GM06990 (cell line): ENCODE data around the gene NSUN4.

Experiments
- DNase-seq: peaks from one replicate; pipeline ENCODE4 v3.0.0-alpha.2; 2011; ENCODE audit not compliant: insufficient read length; ENCODE audit errors: extremely low read depth
- H3K27me3 ChIP-seq: replicated peaks from 2 replicates; pipeline ENCODE4 v1.6.0; 2011; ENCODE audit warnings: low read length; ENCODE audit not compliant: control insufficient read depth, insufficient read depth
- H3K36me3 ChIP-seq: 2 replicates; pipeline ENCODE4 v1.5.1; 2011; ENCODE audit warnings: low read length; ENCODE audit not compliant: control insufficient read depth, insufficient read depth
- H3K4me3 ChIP-seq: replicated peaks from 2 replicates; pipeline ENCODE4 v1.5.1; 2011; ENCODE audit warnings: low read depth, mild to moderate bottlenecking, control low read depth, low read length
- TF ChIP-seq, protein P1 (sequence below): IDR thresholded peaks from 2 replicates; pipeline ENCODE4 v1.5.1; 2011; ENCODE audit warnings: low read length, control low read depth, mild to moderate bottlenecking, inconsistent platforms; ENCODE audit not compliant: insufficient read depth, poor library complexity, severe bottlenecking

Gene NSUN4

DNA sequence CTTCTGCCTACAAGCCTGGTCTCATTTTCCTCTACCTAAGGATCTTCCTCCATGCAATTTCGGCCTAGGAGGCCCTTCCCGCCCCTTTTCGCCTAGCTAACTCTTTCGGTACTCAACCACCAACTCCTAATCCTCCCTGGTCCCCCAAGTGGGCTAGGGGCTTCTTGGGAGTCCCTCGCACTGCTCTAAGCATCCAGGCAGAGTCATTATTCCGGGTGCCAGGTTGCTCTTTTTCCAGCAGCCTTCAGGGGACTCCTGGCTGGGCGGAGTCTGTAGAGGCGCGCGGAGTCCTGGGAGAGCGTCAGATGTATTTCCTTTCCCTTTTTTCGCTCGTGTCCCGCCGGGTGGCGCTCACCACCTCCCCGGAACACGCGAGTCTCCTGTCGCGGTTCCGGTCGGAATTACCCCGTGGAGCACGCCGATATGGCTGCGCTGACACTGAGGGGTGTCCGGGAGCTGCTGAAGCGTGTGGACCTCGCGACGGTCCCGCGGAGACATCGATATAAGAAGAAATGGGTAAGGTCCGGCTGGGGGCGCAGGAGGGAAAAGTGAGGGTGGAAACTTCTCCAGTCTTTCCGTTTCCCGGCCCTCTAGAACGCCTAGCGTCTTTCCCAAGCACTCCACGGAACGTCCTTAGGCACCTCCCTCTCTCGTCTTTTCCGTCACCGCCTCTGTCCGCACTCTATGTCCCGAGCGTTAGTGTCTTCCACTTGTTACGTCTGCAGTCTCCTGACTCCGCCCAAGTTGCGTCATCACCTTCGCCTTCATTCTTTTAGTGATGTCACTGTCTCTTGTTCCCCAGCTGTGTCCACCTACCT is at the start of gene NSUN4:
Gene NSUN4 (plus strand): TSS at position 404 of the 818 bp plus-strand sequence. CDS start 20 bp downstream, at position 424.
- TF ChIP-seq, protein P1, sequence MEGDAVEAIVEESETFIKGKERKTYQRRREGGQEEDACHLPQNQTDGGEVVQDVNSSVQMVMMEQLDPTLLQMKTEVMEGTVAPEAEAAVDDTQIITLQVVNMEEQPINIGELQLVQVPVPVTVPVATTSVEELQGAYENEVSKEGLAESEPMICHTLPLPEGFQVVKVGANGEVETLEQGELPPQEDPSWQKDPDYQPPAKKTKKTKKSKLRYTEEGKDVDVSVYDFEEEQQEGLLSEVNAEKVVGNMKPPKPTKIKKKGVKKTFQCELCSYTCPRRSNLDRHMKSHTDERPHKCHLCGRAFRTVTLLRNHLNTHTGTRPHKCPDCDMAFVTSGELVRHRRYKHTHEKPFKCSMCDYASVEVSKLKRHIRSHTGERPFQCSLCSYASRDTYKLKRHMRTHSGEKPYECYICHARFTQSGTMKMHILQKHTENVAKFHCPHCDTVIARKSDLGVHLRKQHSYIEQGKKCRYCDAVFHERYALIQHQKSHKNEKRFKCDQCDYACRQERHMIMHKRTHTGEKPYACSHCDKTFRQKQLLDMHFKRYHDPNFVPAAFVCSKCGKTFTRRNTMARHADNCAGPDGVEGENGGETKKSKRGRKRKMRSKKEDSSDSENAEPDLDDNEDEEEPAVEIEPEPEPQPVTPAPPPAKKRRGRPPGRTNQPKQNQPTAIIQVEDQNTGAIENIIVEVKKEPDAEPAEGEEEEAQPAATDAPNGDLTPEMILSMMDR, result peak; percentile 80
- Histone ChIP-seq H3K27me3 (no peaks in the 10 kb centered on the region), H3K36me3 (peaks cover 10% of the 10 kb centered on the region), H3K4me3 (peak within 1 kb of the TSS; percentile 93)
- DNase-seq, result peak; percentile 88

DNA sequence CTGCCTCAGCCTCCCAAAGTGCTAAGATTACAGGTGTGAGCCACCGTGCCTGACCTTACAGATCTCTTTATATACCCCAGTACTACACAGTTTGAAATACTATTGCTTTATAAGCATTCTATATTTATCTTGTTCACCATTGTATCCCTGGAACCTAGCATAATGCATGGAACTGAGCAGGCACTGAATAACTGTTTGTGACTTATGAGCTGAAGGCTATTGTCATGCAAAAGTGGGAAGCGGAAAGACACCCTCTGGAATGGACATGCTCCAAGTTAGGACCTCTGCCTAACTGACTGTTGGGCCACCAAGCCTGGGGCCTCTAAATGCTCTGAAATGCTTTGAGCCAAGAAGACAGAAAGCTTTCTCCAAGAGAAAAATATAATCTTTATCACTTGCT is 45.3 kb upstream of the NSUN4 start:
- H3K4me3 ChIP-seq, result no peak overlapping the region

DNA sequence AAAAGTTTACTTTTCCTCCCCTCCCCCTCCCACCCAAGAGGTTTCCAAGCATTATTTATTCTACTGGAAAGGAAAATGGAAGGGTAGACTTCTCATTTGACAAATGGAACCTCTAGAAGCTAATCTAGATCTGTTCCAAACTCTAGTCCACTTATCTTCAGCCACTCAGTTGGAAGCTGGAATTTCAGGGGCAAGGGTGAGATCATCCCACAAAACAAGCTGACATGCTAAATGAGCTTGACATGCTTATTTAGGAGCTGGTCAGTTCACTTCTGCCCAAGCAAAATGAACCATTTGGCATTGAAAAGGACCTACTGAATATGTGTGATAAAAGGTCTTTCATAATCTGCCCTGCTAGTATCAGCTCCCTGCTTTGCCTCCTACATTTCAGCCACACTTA is 42.2 kb upstream of the NSUN4 start:
- Histone ChIP-seq H3K36me3 (peaks cover 12% of the 10 kb centered on the region), H3K27me3 (no peaks in the 10 kb centered on the region), H3K4me3 (no peak overlapping the region)
- TF ChIP-seq, protein P1, result no peak
- DNase-seq, result no peak

More for the DNA sequence above, 45.3 kb upstream of the NSUN4 start:
- TF ChIP-seq, protein P1, result no peak
- Histone ChIP-seq H3K27me3 (no peaks in the 10 kb centered on the region), H3K36me3 (peaks cover 12% of the 10 kb centered on the region)
- DNase-seq, result no peak

DNA sequence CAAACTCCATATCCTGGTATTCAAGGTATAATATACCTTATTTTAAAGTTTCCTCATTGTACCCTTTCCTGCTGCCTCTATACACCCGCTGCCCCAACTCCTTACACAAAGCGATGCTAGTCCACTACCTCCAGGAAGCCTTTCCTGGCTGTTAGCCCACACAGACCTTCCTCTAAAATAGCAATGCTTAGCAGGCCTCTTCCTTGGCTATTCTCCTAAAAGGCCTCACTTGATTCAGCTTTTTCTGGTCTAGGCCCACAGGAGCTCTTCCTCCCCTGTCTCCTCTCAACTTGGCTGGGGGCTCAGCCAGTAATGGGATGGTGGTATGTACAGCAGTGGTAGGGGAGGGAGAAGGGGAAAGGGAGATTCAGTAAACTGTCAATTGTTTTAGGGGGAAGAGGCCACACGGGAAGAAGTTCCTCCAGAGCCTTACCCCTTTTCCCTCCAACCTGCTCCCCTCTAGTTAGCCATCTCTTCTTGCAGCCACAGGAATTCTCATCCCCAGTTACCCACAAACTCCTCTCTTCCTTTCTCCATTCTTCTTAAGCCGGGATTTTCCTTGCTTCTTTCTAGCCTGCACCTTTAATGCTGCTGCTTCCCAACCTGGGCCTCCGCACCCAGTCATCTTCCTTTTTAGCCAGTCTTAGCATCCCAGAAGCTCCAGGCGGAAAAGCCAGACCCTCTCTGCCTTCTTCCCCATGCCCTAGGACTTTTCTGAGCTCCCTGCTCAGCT is 39.8 kb upstream of the NSUN4 start:
- no peak for DNase-seq
- H3K36me3 ChIP-seq, result peaks cover 5% of the 10 kb centered on the region
- H3K4me3 ChIP-seq, result peak overlapping the region; percentile 83
- no peaks in the 10 kb centered on the region for H3K27me3 ChIP-seq
- TF ChIP-seq, protein P1, result no peak

DNA sequence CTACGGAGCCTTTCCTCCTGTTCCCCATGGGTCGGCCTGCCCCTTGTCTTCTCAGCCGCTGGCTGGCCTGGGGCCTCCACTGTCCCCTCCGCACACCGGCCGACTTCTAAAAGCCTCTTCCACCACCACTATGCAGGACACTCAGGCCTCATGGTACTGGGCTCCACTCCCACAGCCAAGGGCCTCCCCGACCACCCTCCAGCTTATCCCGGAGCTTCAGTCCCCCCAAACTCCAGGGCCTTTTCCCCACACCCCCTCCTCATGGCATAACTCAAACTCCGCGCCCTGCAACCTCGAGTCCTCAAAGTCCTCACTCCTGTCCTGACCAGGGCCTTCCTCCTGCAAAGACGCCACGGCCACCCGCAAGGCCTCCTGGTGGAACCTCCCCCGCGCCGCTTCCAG is 39.2 kb upstream of the NSUN4 start:
- TF ChIP-seq, protein P1, result no peak
- peaks cover 5% of the 10 kb centered on the region for H3K36me3 ChIP-seq
- H3K27me3 ChIP-seq, result no peaks in the 10 kb centered on the region
- no peak for DNase-seq
- H3K4me3 ChIP-seq, result peak overlapping the region; percentile 83
